Tongue (tissue), 2 donors: ENCODE results near the gene TFIP11. TPM values are rescaled to one million over a fixed set of nuclear protein-coding genes. Genes with fewer than 3 reads are reported as not detected.

Experiments
- DNase-seq: peaks from one replicate; pipeline ENCODE4 v3.0.0-alpha.2; 2015
- total RNA-seq: library from RNA; depleted of rRNA; stranded (reverse); fragments of >200 nt; gene quantifications from one replicate; pipeline ENCODE4 v1.2.3, GENCODE V29; 2014

Gene TFIP11
- total RNA-seq, 1 donor from 2014 or later = 28.4 TPM

DNA sequence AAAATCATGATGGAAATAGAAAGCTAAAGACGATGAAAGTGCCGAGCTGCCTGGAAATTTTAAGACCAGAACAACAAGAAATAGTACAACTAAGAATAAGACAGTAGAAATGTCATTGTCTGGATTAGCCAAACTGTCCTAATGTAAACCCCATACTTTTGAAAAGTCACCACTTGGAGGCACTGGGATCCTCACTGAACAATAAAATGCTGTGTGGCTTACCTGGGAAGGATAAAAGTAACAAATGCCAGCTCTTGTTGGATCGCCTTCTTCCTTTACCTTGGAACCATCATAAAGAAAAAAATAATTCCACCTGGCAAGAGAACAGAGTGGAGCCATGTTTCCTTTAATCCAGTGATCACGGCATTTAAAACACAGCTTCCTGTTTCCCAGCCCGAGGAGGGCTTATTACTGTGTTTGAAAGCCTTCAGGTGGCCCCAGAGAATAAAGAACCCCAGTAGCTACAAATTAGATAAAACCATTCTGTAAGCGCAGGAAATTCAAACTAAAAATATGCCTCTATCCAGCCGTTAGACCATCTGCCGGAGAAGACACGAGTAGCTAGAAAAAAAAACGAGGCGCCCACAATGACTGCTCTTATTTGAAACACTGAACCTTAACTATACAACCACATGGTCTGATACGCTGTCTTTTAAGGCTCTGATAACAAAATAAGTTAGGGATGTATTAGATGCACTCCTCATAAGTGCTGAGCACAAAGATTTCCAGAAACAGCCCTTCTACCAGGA, 33.1 kb downstream of the TFIP11 start:
- no peak for DNase-seq

DNA sequence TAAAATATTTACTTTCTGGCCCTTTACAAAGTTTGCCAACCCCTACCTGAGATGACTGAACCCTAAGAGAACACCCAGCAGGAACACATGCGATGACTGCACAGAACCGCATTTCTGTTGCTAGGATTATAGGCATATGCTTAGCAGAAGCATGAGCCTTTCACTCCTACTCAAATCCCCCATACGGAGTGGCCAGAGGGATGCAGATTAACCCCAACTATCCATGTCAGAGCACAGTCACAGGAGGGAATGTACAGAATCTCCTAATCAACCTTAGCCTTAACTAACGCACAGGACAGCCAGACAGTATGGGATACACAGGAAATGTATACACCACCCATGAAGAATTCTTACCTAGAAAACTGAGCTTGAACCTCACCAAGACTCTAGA, 34.9 kb downstream of the TFIP11 start:
- no peak for DNase-seq

DNA sequence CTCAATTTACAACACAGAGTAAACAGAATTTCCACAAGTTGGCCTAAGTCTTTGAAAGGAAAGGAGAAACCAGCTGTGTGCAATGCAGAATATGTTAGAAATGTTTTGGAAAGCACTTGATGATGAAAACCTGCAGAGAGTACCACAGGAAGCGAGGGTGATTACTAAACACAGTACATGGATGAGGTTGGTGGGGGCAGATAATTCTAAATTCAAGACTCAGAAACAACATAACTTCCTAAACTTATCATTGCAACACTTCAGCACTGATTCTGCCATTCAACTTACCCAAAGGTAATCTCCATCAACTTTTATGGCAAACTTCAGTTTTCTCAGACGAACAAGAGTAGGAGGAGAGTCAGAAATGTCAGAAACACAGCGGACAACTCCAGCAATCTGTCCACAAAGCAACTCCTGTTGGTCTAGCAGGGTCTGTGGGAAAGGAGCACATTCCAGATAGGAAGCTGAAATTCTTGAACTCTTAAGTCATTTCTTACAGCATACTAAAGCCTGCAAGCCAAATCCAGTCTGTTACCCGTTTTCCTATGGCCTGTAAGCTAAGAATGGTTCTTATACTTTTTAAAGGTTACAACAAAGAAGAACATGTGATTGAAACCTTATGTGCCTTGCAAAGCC, 35.5 kb downstream of the TFIP11 start:
- DNase-seq = no peak

DNA sequence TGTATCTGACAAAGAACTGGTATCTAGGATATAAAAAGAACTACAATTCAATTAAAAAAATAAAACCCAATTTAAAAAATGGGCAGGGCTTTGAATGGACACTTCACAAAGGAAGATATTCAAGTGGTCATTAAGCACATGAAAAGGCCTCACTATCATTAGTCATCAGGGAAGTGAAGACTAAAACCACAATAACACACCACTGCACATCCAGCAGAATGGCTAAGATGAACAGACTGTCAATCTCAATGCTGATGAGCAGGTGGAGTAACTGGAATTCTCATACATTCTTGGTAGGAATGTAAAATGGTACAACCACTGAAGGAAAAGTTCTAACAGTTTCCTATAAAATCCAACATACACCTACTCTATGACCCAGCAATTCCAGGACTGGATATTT, 37.6 kb downstream of the TFIP11 start:
- DNase-seq = no peak

DNA sequence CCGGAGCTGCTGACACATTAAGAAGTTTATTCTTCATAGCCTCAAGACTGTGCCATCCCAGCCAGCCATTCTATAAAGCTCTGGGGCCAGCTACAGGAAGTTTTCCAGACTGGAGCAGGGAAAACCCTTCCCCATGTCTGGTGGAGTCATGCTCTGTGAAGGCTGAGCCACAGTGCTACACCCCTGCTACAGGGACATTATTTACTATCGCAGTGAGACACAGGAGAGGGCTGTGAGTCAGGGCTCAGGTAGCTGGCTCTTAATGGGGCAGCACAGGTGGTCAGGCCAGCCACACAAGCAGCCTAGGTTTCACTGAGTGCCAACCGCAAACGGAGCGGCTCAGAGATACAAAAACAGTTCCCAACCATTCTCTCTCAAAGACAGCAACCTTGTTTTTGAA, 40.8 kb downstream of the TFIP11 start:
- no peak for DNase-seq

DNA sequence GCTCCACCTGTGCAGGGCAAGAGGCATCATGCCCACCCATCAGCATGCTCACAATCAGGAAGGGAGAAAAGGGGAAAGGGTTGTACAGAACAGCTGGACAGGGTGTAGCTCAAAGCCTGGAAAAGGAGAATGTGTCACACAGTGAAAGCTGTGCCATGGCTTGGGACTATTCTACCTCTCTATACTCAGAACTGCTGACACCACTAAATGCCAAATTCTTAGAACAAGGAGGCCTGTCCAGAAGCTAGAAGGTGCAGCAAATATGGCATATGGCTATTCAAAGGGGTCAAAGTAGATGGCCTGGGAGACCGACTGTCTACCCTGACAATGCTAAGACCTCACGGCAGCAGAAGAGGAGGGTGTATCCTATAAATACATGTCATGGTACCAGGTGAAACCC, 41.5 kb downstream of the TFIP11 start:
- DNase-seq = no peak

DNA sequence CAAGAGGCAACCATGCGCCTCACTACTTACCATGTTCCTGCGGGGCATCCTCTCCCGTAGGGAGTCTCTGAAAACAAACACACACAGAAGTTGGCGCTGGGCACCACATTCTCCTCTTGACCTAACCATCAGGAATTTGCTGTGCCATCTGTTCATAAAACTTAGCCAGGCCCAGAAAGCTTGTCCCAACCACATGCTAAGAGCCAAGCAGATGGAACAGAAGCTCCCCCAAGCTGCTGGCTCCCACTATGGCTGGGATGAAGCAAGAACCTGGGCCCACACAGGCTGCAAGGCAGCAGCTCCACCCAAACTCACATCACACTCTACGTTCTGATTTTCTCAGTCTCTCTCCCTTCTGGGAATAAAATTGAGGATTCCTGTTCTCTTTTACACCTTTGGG, 46.1 kb downstream of the TFIP11 start:
- DNase-seq = no peak

DNA sequence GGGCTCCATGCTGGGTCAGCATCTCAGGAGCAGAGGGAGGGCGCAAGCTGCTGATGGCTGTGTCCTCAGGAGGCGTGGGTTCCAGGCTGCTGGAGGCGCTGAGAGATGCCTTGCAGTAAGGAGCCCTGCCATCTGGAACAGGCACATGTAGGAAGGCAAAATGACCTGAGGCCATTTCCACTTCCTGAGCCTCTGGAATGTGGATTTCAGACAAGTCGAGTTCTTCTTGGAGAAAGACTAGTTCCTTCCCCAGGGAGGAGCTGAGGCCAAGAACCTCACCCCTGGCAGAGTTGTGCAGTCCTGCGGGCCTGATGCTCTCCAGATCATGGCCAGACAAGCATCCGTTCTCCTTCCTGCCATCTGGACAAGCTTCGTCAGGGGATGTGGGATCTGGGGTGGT, 48.0 kb downstream of the TFIP11 start:
- DNase-seq = no peak

DNA sequence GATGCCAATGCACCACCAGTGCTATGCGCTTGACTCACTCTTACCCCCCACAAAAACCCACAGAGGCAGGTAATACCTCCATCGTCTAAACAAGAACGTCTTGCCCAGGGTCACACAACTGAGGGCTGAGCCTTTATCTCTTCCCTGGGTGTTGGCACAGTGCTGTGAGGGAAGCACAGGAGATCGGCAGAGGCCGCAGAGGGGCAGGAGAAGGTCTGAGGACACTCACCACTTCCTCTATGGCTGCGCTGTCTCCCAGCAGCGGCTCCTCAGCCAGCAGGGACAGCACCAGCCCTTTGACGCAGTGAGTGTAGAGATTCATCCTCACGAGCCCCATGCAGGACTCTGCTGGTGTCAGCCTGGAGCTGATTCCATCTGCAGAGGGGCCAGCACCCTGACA, 48.6 kb downstream of the TFIP11 start:
- no peak for DNase-seq

DNA sequence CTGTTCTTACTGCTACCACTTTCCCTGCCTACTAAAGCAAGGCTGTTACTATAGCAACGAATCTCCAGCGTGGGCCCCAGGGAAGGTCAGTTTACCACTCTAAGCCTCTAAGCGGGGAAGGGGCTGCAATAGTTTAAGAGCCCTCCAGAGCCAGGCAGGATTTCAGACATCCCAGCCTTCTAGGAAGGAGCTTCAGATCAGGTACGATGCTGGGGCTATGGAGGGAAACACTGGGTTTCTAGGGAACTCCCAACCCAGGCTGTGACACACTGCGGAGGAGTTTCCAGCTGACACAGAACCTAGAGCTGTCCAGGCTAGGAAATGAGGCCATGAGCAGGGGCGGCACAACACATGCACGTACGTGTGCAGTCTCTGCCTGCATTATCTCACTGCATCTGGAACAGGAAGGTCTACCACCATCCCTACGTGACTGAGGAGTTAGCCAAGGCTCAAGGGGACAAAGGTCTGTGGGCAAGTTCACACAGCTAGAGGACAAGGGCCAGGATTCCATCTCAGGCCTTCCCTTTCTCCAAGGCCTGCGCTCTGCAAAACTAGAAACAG, 49.1 kb downstream of the TFIP11 start:
- peak; percentile 45 for DNase-seq

DNA sequence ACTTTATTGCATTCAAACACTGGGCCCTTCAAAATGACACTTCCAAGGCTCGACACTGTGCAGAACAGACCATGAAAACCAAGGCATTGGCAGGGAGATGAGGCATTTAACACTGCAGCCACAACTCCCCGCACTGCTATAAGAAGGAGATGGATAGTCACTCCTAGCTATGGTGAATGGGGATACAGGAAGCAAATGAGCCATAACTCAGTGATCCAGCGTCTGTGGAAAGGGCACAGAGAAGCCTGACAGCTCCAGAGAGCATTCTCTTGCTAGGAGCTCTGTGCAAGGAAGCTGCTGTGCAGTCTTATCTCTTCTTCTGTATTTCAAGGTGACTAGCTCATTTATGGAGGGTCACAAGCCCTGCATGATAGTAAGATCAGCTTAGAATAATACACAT, 49.6 kb downstream of the TFIP11 start:
- DNase-seq = no peak

DNA sequence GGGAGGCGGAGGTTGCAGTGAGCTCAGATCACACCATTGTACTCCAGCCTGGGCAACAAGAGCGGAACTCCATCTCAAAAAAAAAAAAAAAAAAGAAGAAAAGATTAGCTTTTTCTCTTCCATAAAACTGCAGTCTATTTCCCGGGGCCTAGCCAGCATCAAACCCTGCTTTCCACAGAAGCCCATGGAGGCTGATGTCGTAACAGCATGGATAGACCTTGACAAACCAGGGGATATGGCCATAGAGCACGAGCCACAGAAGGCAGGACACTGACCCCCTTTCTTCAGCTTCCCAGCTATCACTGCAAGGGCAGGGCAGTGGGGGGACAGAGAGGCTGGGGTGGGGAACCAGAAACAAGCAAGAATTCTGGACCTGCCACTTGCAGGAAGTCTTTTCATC, 50.2 kb downstream of the TFIP11 start:
- no peak for DNase-seq

DNA sequence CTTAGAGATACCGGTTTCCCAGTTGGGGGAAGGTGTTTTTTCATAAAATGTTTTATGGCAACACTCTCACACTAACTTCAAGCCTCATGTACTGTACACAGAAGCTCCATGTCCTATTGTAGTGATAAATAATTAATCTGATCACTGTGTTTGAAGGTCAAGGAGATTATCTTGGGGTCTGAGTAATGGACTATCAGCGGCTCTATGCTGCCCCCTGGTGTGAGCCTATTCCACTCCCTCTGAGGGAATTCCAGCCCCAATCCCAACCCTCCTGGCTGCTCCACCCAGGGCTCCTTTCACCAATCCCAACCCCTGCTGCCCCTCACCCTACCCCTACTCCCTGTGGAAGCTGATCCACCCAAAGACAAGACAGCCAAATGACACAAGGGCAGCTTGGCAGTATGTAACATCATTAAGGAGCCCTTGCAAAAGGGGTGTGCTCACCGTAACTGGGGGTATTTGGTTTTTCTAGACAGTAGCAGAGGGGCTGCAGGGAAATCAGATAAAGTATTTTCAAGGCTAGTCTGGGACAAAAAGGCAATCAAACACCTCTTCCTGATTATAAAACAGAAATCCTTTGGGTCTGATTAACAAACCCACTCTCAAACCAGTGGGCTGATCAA, 51.0 kb downstream of the TFIP11 start:
- DNase-seq = peak; percentile 73

DNA sequence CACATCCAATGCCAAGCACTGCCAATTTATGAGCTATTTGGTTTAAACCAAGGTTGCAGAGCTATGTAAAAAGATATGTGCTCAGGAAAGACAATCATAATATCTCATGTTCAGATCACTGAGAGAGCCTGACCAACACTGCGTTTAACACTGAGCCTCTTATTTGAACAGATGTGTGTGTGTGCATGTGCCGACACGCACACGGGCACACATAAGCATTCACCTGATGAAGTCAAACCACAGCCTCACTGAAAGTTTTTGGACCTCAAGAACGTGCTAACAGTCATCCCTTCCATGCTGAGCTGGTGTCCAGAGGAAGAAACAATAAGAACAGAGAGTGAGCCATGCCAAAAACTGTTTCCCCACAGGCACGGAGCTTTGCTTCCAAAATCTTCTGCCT, 52.1 kb downstream of the TFIP11 start:
- no peak for DNase-seq

DNA sequence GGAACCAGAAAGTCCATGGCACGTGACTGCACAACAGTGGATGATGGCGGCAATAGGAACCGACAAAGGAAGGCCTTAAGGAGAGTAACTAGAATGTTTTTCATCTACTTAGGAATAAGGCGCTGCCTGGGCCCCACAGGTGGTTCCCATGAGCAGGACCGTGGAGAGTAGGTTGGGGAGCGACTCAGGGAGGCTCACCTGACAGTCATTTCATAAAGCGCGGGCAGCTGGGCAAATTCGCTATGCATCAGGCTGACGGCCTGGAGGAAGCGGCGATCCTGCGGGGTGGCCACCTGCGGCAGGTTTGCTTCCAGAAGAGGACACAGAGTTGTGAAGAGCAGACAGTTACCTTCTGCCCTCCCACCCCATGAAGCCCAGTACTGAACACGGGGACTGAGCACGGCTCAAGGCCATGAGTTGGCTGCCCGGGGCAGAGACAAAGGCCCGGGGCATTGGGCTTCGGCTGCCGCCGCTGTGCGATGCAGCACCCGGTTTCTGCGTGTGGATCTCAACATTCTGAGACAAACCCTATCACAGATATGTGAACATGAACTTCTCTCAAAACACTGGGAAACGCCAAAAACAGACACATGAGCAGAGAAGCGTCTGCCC, 54.5 kb downstream of the TFIP11 start:
- DNase-seq = no peak

DNA sequence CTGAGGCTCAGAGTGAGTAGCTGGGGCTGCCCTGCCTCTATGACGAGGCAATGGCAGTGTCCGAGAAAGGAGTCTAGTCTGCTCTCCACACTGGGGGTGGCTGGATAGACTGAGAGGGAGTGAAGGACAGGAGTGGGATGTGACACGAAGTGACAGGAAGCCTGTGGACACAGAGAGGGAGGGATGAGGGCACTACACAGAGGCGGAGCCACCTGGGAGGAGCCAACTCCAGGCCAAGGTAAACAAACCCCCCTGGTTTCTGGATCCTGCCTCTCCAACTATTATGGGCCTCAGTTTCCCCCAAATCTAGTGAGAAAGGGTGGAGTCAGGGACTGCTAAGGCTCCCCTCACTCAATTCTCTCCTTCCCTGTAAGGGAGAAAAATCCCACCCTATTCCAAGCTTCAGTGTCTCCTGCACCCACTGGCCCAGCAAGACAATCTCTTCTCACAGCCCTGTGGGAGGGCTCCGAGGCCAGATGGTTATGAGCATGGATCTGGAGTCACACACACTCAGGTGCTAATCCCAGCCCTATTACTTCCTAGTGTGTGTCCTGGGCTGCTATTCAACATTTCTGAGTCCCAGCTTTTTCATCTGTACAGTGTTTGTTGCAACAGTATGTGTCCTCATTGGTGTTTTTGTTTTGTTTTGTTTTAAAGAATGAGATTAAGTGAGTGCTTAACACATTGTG, 58.3 kb downstream of the TFIP11 start:
- DNase-seq = no peak

DNA sequence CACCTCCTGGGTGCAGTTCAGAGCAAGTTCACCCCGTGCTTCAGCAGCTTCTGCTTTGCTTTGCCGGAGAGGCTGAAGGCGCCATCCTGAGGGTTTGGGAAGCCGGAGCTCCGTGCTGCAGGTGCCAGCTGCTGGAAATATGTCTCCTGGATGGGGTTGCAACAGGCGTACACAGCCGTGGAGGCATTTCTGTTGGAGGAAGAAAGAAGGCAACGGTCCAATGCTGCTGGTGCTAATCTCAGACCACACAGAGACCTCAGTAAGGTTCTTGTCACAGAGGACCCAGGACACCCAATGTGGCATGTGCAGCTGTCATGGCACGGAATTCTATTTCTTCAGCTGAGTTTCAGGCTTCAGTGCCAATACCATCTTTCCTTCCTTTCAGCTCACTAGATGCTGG, 59.1 kb downstream of the TFIP11 start:
- DNase-seq = peak; percentile 74

DNA sequence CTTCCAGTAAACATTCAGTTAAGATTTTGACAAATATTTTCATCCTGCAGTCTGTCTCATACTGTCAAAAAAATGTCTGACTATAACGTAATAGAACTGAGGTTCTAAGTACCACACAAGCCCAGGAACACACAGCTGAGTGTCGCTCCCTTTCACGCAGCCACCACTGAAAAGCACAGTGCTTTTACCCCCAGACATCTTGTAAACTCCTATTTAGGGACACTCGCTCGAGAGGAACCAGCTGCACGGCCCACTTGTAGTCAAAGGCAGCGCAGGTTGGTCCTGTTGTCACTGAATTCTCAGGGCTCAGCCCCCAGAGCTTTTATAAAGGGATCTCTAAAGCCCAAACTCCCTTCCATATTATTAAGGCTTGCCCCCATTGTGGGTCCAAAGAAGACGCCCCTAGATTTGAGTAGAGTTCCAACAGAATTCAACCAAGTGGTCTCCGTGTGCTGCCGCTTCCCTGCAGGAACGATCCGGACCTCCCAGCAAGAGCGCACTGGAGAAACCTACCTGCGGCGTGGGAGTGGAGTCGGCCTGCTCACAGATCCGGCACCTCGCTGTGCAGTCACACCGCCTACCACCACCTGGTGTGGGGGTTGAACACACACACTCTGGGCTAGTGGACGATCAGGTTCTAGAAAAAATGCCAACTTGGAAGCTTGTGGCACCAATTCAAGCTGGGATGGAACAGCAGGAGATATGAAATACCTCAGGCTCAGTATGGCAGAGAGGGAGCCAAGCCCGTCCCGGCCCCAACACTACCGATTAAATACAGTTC, 59.8 kb downstream of the TFIP11 start:
- DNase-seq = no peak

DNA sequence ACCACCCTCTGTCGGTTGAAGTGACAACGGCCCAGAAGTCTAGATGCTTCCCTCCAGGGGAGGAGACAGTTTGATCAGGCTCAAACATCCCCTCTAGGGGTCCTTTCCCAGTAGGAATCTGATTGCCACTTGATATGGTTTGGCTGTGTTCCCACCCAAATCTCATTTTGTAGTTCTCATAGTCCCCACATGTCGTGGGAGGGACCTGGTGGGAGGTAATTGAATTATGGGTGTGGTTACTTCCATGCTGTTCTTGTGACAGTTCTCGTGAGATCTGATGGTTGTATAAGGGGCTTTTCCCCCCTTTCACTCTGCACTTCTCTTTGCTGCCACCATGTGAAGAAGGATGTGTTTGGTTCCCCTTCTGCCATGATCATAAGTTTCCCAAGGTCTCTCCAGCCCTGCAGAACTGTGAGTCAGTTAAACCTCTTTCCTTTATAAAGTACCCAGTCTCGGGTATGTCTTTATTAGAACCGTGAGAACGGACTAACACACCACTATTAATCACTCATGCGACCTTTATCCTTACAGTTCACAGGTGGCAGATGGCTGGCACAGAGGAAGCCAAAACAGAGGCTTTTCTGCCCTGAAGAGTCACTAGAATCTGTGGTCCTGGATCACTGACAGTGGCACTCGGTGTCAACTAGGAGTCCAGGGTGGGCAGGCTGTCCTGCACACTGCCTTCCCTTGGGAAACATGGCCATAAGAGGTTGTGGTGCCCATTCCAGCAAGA, 61.7 kb downstream of the TFIP11 start:
- no peak for DNase-seq

DNA sequence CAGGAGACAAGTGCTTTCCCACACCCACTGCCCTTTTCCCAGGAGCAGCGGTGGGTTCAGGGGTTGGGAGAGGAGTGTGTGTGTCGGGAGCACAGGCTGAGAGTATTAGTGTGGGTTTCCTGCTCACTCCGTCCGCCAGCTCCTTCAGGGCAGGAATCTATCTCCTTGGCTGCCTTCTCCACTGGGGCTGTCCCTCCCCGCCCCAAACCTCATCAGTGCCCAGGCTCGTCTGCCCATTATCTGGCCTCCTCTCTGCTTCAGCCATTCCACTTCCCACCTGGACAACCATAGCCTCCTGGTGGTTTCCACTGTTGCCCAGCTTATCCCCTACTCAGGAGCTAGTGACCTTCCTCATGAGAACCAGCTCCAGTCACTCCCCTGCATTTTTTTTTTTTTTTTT, 63.3 kb downstream of the TFIP11 start:
- no peak for DNase-seq

DNA sequence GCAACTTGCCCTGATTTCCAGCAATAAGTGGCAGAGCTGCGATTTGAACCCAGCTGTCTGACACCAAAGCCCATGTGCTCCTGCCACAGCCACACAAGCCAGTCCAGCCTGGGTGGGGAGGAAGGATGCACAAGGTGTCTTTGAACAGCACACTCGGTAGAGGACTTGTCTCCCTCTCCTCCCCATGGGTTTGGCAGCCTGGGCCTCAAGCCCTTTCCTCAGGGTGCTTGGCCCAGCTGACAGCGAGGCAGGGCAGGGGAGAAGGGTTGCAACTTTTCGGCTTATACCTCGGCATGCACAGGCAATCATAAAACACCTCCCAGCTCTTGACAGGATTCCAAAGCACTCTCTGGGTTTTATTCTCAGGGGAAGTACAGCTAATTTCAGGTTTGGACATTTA, 63.9 kb downstream of the TFIP11 start:
- no peak for DNase-seq
